Measurements from ENCODE around the gene ST7L. TPM values are rescaled to one million over a fixed set of nuclear protein-coding genes. Genes with fewer than 3 reads are reported as not detected.
A peak's percentile ranks its signal among the peaks of the same experiment; 100 is the strongest.

ST7L gene
- total and polyA plus RNA-seq, 9 of the 15 experiments (the other 6 are each of a cell fraction or from before 2014, with no cell fraction given) = 9.0 to 32.5 (median 26.6) TPM

DNA sequence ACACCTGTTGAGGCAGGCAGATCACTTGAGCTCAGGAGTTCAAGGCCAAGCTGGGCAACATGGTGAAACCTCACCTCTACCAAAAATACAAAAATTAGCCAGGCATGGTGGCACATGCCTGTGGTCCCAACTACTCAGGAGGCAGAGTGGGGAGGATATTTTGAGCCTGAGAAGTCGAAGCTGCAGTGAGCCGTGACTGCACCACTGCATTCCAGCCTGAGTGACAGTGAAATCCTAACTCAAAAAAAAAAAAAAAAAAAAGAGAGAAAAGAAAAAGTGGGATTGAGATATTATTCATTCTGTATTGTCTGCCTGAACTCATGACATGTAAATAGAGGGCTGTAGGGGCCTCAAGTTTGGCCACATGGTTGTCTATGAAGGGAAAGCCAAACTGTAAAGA is 72.9 kb downstream of the ST7L start:
- Histone ChIP-seq H3K27ac (ENCODE audit: extremely low read depth, low read depth, low read length) (no peak overlapping the region), H3K27me3 (ENCODE audit: control insufficient read depth in 2 of 2, insufficient read depth in 2 of 2, low read length in 2 of 2) (no peaks in the 10 kb centered on the region), H3K36me3 (ENCODE audit: control insufficient read depth, insufficient read depth, low read length) (peaks cover 3% of the 10 kb centered on the region; the same call in 1 of the 3 replicates), H3K4me3 (no peak overlapping the region), H3K79me2 (ENCODE audit: control insufficient read depth, insufficient read depth, low read length) (no peaks in the 10 kb centered on the region), H3K4me1 (replicated peaks in 1 of 2; ENCODE audit: control insufficient read depth in 2 of 2, insufficient read depth in 2 of 2, low read length in 2 of 2) (no peaks in the 10 kb centered on the region), H2AFZ (ENCODE audit: low read depth, low read length) (no peak overlapping the region), H3K9me3 (replicated peaks; ENCODE audit: control insufficient read depth, insufficient read depth, low read depth, low read length) (no peaks in the 10 kb centered on the region), H3K4me2 (ENCODE audit: insufficient read depth, low read length) (no peak overlapping the region), H3K9me1 (ENCODE audit: control insufficient read depth, insufficient read depth, low read length) (no peaks in the 10 kb centered on the region), H4K20me1 (replicated peaks; ENCODE audit: control insufficient read depth, insufficient read depth, low read length) (no peaks in the 10 kb centered on the region), H3K9ac (ENCODE audit: insufficient read depth in 1 of 2, low read depth in 2 of 2, low read length in 2 of 2) (no peak overlapping the region)
- FAIRE-seq (no peak), DNase-seq (ENCODE audit: extremely low read depth in 1 of 4, low spot score in 3 of 4) (no peak), ATAC-seq (no peak)
- 17% methylated on average over 1 of the region's 2 CpGs for WGBS (ENCODE audit: insufficient coverage, low coverage, missing lambda C conversion rate)
- ChIA-PET CTCF (ENCODE audit: low intra/inter-chr PET ratio) (no interaction called here), POLR2A (interaction anchor here (1.6 kb wide), 1 partner anchor 10 kb away, joined by 4 read pairs; no protein-coding TSS in a partner anchor)
- in situ Hi-C loops (cut with MboI) (no loop called here), intact Hi-C loops (cut with micrococcal nuclease) (no loop called here)
- TF ChIP-seq SIRT6 (IDR thresholded peaks at IDR 0.05; ENCODE audit: low read depth, low read length) = no peak
- TF ChIP-seq HNRNPL (IDR thresholded peaks at IDR 0.05; ENCODE audit: low read depth, low read length) = no peak
- TF ChIP-seq ZNF197 (CRISPR knock-in tag; IDR thresholded peaks at IDR 0.05; ENCODE audit: low read depth) = no peak
- TF ChIP-seq DDX20 (tag; IDR thresholded peaks at IDR 0.05; ENCODE audit: low read depth) = no peak
- no TSS peak for BruUV-seq (replicated peaks)

DNA sequence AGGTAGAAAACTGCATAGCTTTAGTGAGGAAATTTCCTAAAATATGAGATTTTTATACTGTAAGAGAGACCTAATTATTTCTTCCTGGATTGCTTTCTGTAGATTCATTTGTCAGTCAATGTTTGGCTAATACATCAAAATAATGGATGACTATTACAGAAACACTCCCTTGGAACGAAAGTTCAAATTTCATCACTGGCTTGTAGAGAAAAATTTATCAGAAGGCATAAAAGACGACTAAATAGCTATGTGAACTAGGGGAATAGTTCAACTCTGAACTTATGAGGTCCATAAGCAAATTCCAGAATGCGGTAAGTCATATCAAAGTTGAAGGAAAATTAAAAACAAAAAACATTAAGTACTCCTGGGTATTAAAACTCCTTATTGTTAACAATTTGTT is 74.2 kb downstream of the ST7L start:
- POLR2A ChIA-PET = interaction anchor here (0.6 to 1.6 kb wide), 4 partner anchors 9 to 83 kb away, joined by 3 to 4 read pairs (median 3); no protein-coding TSS in a partner anchor

More for the DNA sequence above, 74.2 kb downstream of the ST7L start:
- Histone ChIP-seq H2AFZ (ENCODE audit: low read depth, low read length) (no peak overlapping the region), H3K79me2 (ENCODE audit: control insufficient read depth, insufficient read depth, low read length) (no peaks in the 10 kb centered on the region), H3K36me3 (ENCODE audit: control insufficient read depth, insufficient read depth, low read length) (peaks cover 3% of the 10 kb centered on the region; the same call in 1 of the 3 replicates), H3K9me3 (replicated peaks; ENCODE audit: control insufficient read depth, insufficient read depth, low read depth, low read length) (no peaks in the 10 kb centered on the region), H3K9ac (ENCODE audit: insufficient read depth in 1 of 2, low read depth in 2 of 2, low read length in 2 of 2) (no peak overlapping the region), H3K9me1 (ENCODE audit: control insufficient read depth, insufficient read depth, low read length) (no peaks in the 10 kb centered on the region), H3K4me1 (replicated peaks in 1 of 2; ENCODE audit: control insufficient read depth in 2 of 2, insufficient read depth in 2 of 2, low read length in 2 of 2) (no peaks in the 10 kb centered on the region), H3K27me3 (ENCODE audit: control insufficient read depth in 2 of 2, insufficient read depth in 2 of 2, low read length in 2 of 2) (no peaks in the 10 kb centered on the region), H3K4me3 (no peak overlapping the region), H3K4me2 (ENCODE audit: insufficient read depth, low read length) (no peak overlapping the region), H4K20me1 (replicated peaks; ENCODE audit: control insufficient read depth, insufficient read depth, low read length) (no peaks in the 10 kb centered on the region), H3K27ac (ENCODE audit: extremely low read depth, low read depth, low read length) (no peak overlapping the region)
- no peak for ATAC-seq
- CTCF ChIA-PET (ENCODE audit: low intra/inter-chr PET ratio) = no interaction called here
- FAIRE-seq = no peak
- WGBS (ENCODE audit: insufficient coverage, low coverage, missing lambda C conversion rate) = 56% methylated on average over 3 of the region's 3 CpGs
- TF ChIP-seq PTRF (tag; IDR thresholded peaks at IDR 0.05) (no peak), ZNF589 (CRISPR knock-in tag; IDR thresholded peaks at IDR 0.05; ENCODE audit: low read depth) (0 out of 2 replicates have a peak, but pooled peaks have one; percentile 25)
- DNase-seq (ENCODE audit: extremely low read depth in 1 of 4, low spot score in 3 of 4) = no peak
- intact Hi-C loops (cut with micrococcal nuclease) = no loop called here
- in situ Hi-C loops (cut with MboI) = no loop called here
- BruUV-seq (replicated peaks) = no TSS peak

Measured in K562 (cell line).